Activated T-cell treated with anti-CD3 and anti-CD28 coated beads, Interleukin-2, amount 50 U/mL, for 24 hours (primary cell): Measurements from ENCODE around the gene TMEM235.

Experiments used
- DNase-seq: peaks from one replicate; pipeline ENCODE4 v3.0.0-alpha.2; 2020
- H3K27ac Mint-ChIP-seq: 2 replicates; pipeline ENCODE4 v1.8.0; 2020; ENCODE audit warnings: mild to moderate bottlenecking, mixed read lengths
- H3K27me3 Mint-ChIP-seq: 2 replicates; pipeline ENCODE4 v1.8.0; 2020; ENCODE audit warnings: mixed read lengths
- H3K36me3 Mint-ChIP-seq: 2 replicates; pipeline ENCODE4 v1.8.0; 2020; ENCODE audit warnings: low read depth, mixed read lengths
- H3K4me1 Mint-ChIP-seq: 2 replicates; pipeline ENCODE4 v1.8.0; 2020; ENCODE audit warnings: low read depth, mixed read lengths
- H3K4me3 Mint-ChIP-seq: 2 replicates; pipeline ENCODE4 v1.8.0; 2020; ENCODE audit warnings: mild to moderate bottlenecking, moderate library complexity, mixed read lengths
- H3K9me3 Mint-ChIP-seq: 2 replicates; pipeline ENCODE4 v1.8.0; 2020; ENCODE audit warnings: mixed read lengths

TMEM235 gene

GRCh38 chr17:78240012-78240655, 8.7 kb downstream of the TMEM235 start:
- Mint-ChIP-seq H3K36me3 (no peaks in the 10 kb centered on the region), H3K9me3 (no peaks in the 10 kb centered on the region), H3K27me3 (no peaks in the 10 kb centered on the region), H3K4me3 (no peak overlapping the region), H3K4me1 (peaks cover 3% of the 10 kb centered on the region), H3K27ac (no peak overlapping the region)
- DNase-seq = no peak

GRCh38 chr17:78240839-78241238, 9.4 kb downstream of the TMEM235 start:
- H3K4me1 Mint-ChIP-seq = peaks cover 3% of the 10 kb centered on the region
- H3K36me3 Mint-ChIP-seq = no peaks in the 10 kb centered on the region
- H3K9me3 Mint-ChIP-seq = no peaks in the 10 kb centered on the region
- H3K4me3 Mint-ChIP-seq = no peak overlapping the region
- H3K27me3 Mint-ChIP-seq = no peaks in the 10 kb centered on the region
- no peak overlapping the region for H3K27ac Mint-ChIP-seq
- no peak for DNase-seq

GRCh38 chr17:78241277-78242023, 10.0 kb downstream of the TMEM235 start:
- DNase-seq = no peak
- Mint-ChIP-seq H3K9me3 (no peaks in the 10 kb centered on the region), H3K36me3 (no peaks in the 10 kb centered on the region), H3K27me3 (no peaks in the 10 kb centered on the region), H3K27ac (no peak overlapping the region), H3K4me1 (peaks cover 3% of the 10 kb centered on the region), H3K4me3 (no peak overlapping the region)

GRCh38 chr17:78242024-78242742, 10.8 kb downstream of the TMEM235 start:
- Mint-ChIP-seq H3K27me3 (no peaks in the 10 kb centered on the region), H3K36me3 (no peaks in the 10 kb centered on the region), H3K9me3 (no peaks in the 10 kb centered on the region), H3K4me3 (no peak overlapping the region), H3K4me1 (peaks cover 3% of the 10 kb centered on the region), H3K27ac (no peak overlapping the region)
- DNase-seq = no peak

- Mint-ChIP-seq H3K4me1 (peaks cover 24% of the 10 kb centered on the region), H3K36me3 (no peaks in the 10 kb centered on the region), H3K27ac (no peak overlapping the region), H3K27me3 (no peaks in the 10 kb centered on the region), H3K9me3 (no peaks in the 10 kb centered on the region), H3K4me3 (no peak overlapping the region)
- no peak for DNase-seq
Observed at GRCh38 chr17:78247304-78247703, 15.9 kb downstream of the TMEM235 start.

GRCh38 chr17:78248051-78248914, 16.9 kb downstream of the TMEM235 start:
- peaks cover 31% of the 10 kb centered on the region for H3K4me1 Mint-ChIP-seq
- no peaks in the 10 kb centered on the region for H3K27me3 Mint-ChIP-seq
- no peak overlapping the region for H3K27ac Mint-ChIP-seq
- no peaks in the 10 kb centered on the region for H3K36me3 Mint-ChIP-seq
- H3K9me3 Mint-ChIP-seq = no peaks in the 10 kb centered on the region
- DNase-seq = no peak
- no peak overlapping the region for H3K4me3 Mint-ChIP-seq

- Mint-ChIP-seq H3K9me3 (no peaks in the 10 kb centered on the region), H3K4me3 (no peak overlapping the region), H3K36me3 (no peaks in the 10 kb centered on the region), H3K27ac (no peak overlapping the region), H3K4me1 (peaks cover 35% of the 10 kb centered on the region), H3K27me3 (no peaks in the 10 kb centered on the region)
- DNase-seq = no peak
Observed at GRCh38 chr17:78249074-78249817, 17.8 kb downstream of the TMEM235 start.

GRCh38 chr17:78249818-78250806, 18.7 kb downstream of the TMEM235 start:
- H3K27me3 Mint-ChIP-seq = no peaks in the 10 kb centered on the region
- no peak overlapping the region for H3K4me3 Mint-ChIP-seq
- H3K4me1 Mint-ChIP-seq = peaks cover 39% of the 10 kb centered on the region
- H3K9me3 Mint-ChIP-seq = no peaks in the 10 kb centered on the region
- no peaks in the 10 kb centered on the region for H3K36me3 Mint-ChIP-seq
- DNase-seq = no peak
- H3K27ac Mint-ChIP-seq = no peak overlapping the region

GRCh38 chr17:78250891-78251772, 19.7 kb downstream of the TMEM235 start:
- H3K9me3 Mint-ChIP-seq = no peaks in the 10 kb centered on the region
- peaks cover 40% of the 10 kb centered on the region for H3K4me1 Mint-ChIP-seq

GRCh38 chr17:78251773-78252103, 20.3 kb downstream of the TMEM235 start:
- peak; percentile 65 for DNase-seq
- Mint-ChIP-seq H3K27ac (peak overlapping the region; percentile 44), H3K4me3 (peak overlapping the region; percentile 29), H3K4me1 (peaks cover 40% of the 10 kb centered on the region), H3K36me3 (no peaks in the 10 kb centered on the region), H3K9me3 (no peaks in the 10 kb centered on the region), H3K27me3 (no peaks in the 10 kb centered on the region)

More at GRCh38 chr17:78250891-78251772, 19.7 kb downstream of the TMEM235 start:
- peak overlapping the region; percentile 67 for H3K27ac Mint-ChIP-seq
- DNase-seq = peak; percentile 90
- peak overlapping the region; percentile 29 for H3K4me3 Mint-ChIP-seq
- no peaks in the 10 kb centered on the region for H3K27me3 Mint-ChIP-seq
- no peaks in the 10 kb centered on the region for H3K36me3 Mint-ChIP-seq

GRCh38 chr17:78252111-78252634, 20.7 kb downstream of the TMEM235 start:
- peaks cover 40% of the 10 kb centered on the region for H3K4me1 Mint-ChIP-seq

More at GRCh38 chr17:78252111-78252634, 20.7 kb downstream of the TMEM235 start:
- H3K4me3 Mint-ChIP-seq = peak overlapping the region; percentile 79
- peak overlapping the region; percentile 68 for H3K27ac Mint-ChIP-seq
- no peaks in the 10 kb centered on the region for H3K27me3 Mint-ChIP-seq
- H3K36me3 Mint-ChIP-seq = no peaks in the 10 kb centered on the region
- peak; percentile 62 for DNase-seq
- no peaks in the 10 kb centered on the region for H3K9me3 Mint-ChIP-seq
